VCaP (cell line): Measurements from ENCODE around the gene SMIM21.

Experiments used
- H3K27ac ChIP-seq: fragments of 450-650 bp; 2 replicates; pipeline ENCODE4 v1.5.1; 2017
- CTCF ChIP-seq: fragments of 450-650 bp; conservative IDR thresholded peaks from 2 replicates; pipeline ENCODE4 v1.5.1; 2017; ENCODE audit warnings: mild to moderate bottlenecking, moderate library complexity

The SMIM21 gene

GRCh38 chr18:75375341-75375740 is 52.2 kb downstream of the SMIM21 start:
- no peak for TF ChIP-seq CTCF
- H3K27ac ChIP-seq, result no peak overlapping the region

GRCh38 chr18:75374466-75374865 is 53.0 kb downstream of the SMIM21 start:
- TF ChIP-seq CTCF, result no peak
- no peak overlapping the region for H3K27ac ChIP-seq

GRCh38 chr18:75369026-75369721 is 58.3 kb downstream of the SMIM21 start:
- no peak overlapping the region for H3K27ac ChIP-seq
- TF ChIP-seq CTCF, result no peak

GRCh38 chr18:75365837-75366236 is 61.7 kb downstream of the SMIM21 start:
- no peak for TF ChIP-seq CTCF
- no peak overlapping the region for H3K27ac ChIP-seq

- no peak overlapping the region for H3K27ac ChIP-seq
- TF ChIP-seq CTCF, result no peak
Observed at GRCh38 chr18:75365254-75365629, 62.3 kb downstream of the SMIM21 start.

GRCh38 chr18:75364512-75365253 is 62.8 kb downstream of the SMIM21 start:
- no peak for TF ChIP-seq CTCF
- no peak overlapping the region for H3K27ac ChIP-seq

- no peak for TF ChIP-seq CTCF
- H3K27ac ChIP-seq, result no peak overlapping the region
Observed at GRCh38 chr18:75363446-75364225, 63.9 kb downstream of the SMIM21 start.
